Mesenchymal stem cell (in vitro differentiated cells and primary cell): ENCODE measurements around the gene TRAF3.
A peak's percentile ranks its signal among the peaks of the same experiment; 100 is the strongest.

ENCODE experiments used
- DNase-seq: peaks from one replicate; pipeline ENCODE4 v3.0.0-alpha.2; 2013
- H2AFZ ChIP-seq: one replicate; pipeline ENCODE4 v1.6.1; 2013; ENCODE audit warnings: low read depth, mild to moderate bottlenecking, control low read depth, inconsistent platforms, low read length, moderate library complexity
- H2AK5ac ChIP-seq: 2 replicates; pipeline ENCODE4 v1.6.1; 2013; ENCODE audit warnings: low read length, moderate library complexity, mild to moderate bottlenecking, inconsistent platforms; ENCODE audit not compliant: severe bottlenecking
- H2BK120ac ChIP-seq: one replicate; pipeline ENCODE4 v1.6.1; 2013; ENCODE audit warnings: low read depth, mild to moderate bottlenecking, inconsistent platforms, low read length, moderate library complexity
- H2BK12ac ChIP-seq, 2 experiments: one replicate each; pipeline ENCODE4 v1.6.1; 2013; ENCODE audit warnings: inconsistent platforms in 2 of 2, low read length in 2 of 2, mild to moderate bottlenecking in 2 of 2, moderate library complexity in 2 of 2, control low read depth in 1 of 2
- H2BK15ac ChIP-seq: one replicate; pipeline ENCODE4 v1.6.1; 2013; ENCODE audit warnings: mild to moderate bottlenecking, low read depth, inconsistent platforms; ENCODE audit not compliant: poor library complexity, severe bottlenecking
- H2BK5ac ChIP-seq: 2 replicates; pipeline ENCODE4 v1.6.1; 2013; ENCODE audit warnings: low read depth, mild to moderate bottlenecking, low read length, control low read depth, inconsistent platforms; ENCODE audit not compliant: poor library complexity, severe bottlenecking
- H3K14ac ChIP-seq, 2 experiments: one replicate each; pipeline ENCODE4 v1.6.1; 2013; ENCODE audit warnings: inconsistent platforms in 2 of 2, low read length in 2 of 2, control low read depth in 1 of 2, mild to moderate bottlenecking in 1 of 2, moderate library complexity in 1 of 2
- H3K18ac ChIP-seq, 2 experiments: one replicate each; pipeline ENCODE4 v1.6.1; 2013; ENCODE audit warnings: inconsistent platforms in 2 of 2, low read length in 2 of 2, control low read depth in 1 of 2, low read depth in 1 of 2, mild to moderate bottlenecking in 1 of 2
- H3K23ac ChIP-seq, 2 experiments: one replicate each; pipeline ENCODE4 v1.6.1; 2013; ENCODE audit warnings: inconsistent platforms in 2 of 2, low read length in 2 of 2, mild to moderate bottlenecking in 2 of 2, moderate library complexity in 2 of 2, control low read depth in 1 of 2
- H3K27ac ChIP-seq: 2 replicates; pipeline ENCODE4 v1.5.1; 2013; ENCODE audit warnings: mild to moderate bottlenecking, moderate library complexity, low read length, control low read depth, inconsistent platforms; ENCODE audit not compliant: poor library complexity, severe bottlenecking
- H3K27me3 ChIP-seq, 2 experiments: 2 replicates each; pipeline versions ENCODE4 v1.6.1 to v1.7.0; 2013; ENCODE audit warnings: low read length in 2 of 2, mild to moderate bottlenecking in 2 of 2, moderate library complexity in 2 of 2, control low read depth in 1 of 2, inconsistent platforms in 1 of 2; ENCODE audit not compliant: control insufficient read depth in 1 of 2, insufficient read depth in 1 of 2
- H3K36me3 ChIP-seq, 2 experiments: 2 replicates each; pipeline versions ENCODE4 v1.6.1 to v1.7.0; 2013; ENCODE audit warnings: low read length in 2 of 2, control low read depth in 1 of 2, inconsistent platforms in 1 of 2, low read depth in 1 of 2, mild to moderate bottlenecking in 1 of 2; ENCODE audit not compliant: insufficient read depth in 2 of 2, control insufficient read depth in 1 of 2
- H3K4ac ChIP-seq, 2 experiments: one replicate each; pipeline ENCODE4 v1.6.1; 2013; ENCODE audit warnings: inconsistent platforms in 2 of 2, low read length in 2 of 2, mild to moderate bottlenecking in 2 of 2, moderate library complexity in 2 of 2, control low read depth in 1 of 2, low read depth in 1 of 2
- H3K4me1 ChIP-seq: 2 replicates; pipeline ENCODE4 v1.6.1; 2013; ENCODE audit warnings: low read depth, low read length, control low read depth; ENCODE audit not compliant: control insufficient read depth, insufficient read depth
- H3K4me2 ChIP-seq: 2 replicates; pipeline ENCODE4 v1.6.1; 2013; ENCODE audit warnings: low read length, mild to moderate bottlenecking, inconsistent platforms; ENCODE audit not compliant: poor library complexity, severe bottlenecking
- H3K4me3 ChIP-seq, 2 experiments: 2 replicates each; pipeline versions ENCODE4 v1.5.1 to v1.7.0; 2013; ENCODE audit warnings: low read length in 2 of 2, mild to moderate bottlenecking in 2 of 2, control low read depth in 1 of 2, low read depth in 1 of 2; ENCODE audit not compliant: insufficient read depth in 1 of 2
- H3K79me1 ChIP-seq: replicated peaks from 2 replicates; pipeline ENCODE4 v1.6.1; 2013; ENCODE audit warnings: mild to moderate bottlenecking, control low read depth, low read length, inconsistent platforms; ENCODE audit not compliant: poor library complexity, severe bottlenecking
- H3K9ac ChIP-seq: 2 replicates; pipeline ENCODE4 v1.7.0; 2013; ENCODE audit warnings: mild to moderate bottlenecking, low read length, moderate library complexity
- H3K9me3 ChIP-seq: 2 replicates; pipeline ENCODE4 v1.7.0; 2013; ENCODE audit warnings: mild to moderate bottlenecking, low read length; ENCODE audit not compliant: control insufficient read depth
- H4K8ac ChIP-seq: one replicate; pipeline ENCODE4 v1.6.1; 2013; ENCODE audit warnings: inconsistent platforms, mild to moderate bottlenecking, low read length, moderate library complexity
- H4K91ac ChIP-seq: one replicate; pipeline ENCODE4 v1.6.1; 2013; ENCODE audit warnings: mild to moderate bottlenecking, low read length, inconsistent platforms
- WGBS: methylation state at CpG from one replicate; pipeline ENCODE4 v1.1.7; 2013; ENCODE audit warnings: mixed read lengths; 5-methylcytosine and 5-hydroxymethylcytosine counted together

Gene TRAF3

GRCh38 chr14:102916347-102917055, 139.3 kb downstream of the TRAF3 start:
- H2AK5ac ChIP-seq: no peak overlapping the region
- WGBS: 82% methylated on average over 18 of the region's 18 CpGs

GRCh38 chr14:102917056-102917385, 139.8 kb downstream of the TRAF3 start:
- Histone ChIP-seq H4K91ac (no peak overlapping the region), H2BK5ac (no peak overlapping the region), H2AK5ac (no peak overlapping the region), H2BK120ac (no peak overlapping the region), H3K4ac (no peak overlapping the region), H3K23ac (no peak overlapping the region), H3K9ac (no peak overlapping the region), H3K18ac (no peak overlapping the region), H3K27ac (no peak overlapping the region), H3K36me3 (peaks cover 0 to 14% of the 10 kb centered on the region in 2 experiments), H3K79me1 (no peaks in the 10 kb centered on the region), H3K14ac (no peak overlapping the region), H2BK12ac (no peak overlapping the region), H3K4me1 (peaks cover 2% of the 10 kb centered on the region), H4K8ac (no peak overlapping the region), H2AFZ (no peak overlapping the region), H3K4me3 (no peak overlapping the region), H3K27me3 (peaks cover 3 to 24% of the 10 kb centered on the region in 2 experiments), H2BK15ac (no peak overlapping the region), H3K9me3 (peaks cover 10% of the 10 kb centered on the region), H3K4me2 (no peak overlapping the region)
- WGBS: 95% methylated on average over 6 of the region's 6 CpGs
- no peak for DNase-seq

More at GRCh38 chr14:102916347-102917055, 139.3 kb downstream of the TRAF3 start:
- Histone ChIP-seq H3K14ac (no peak overlapping the region), H3K9me3 (peaks cover 10% of the 10 kb centered on the region), H2BK15ac (no peak overlapping the region), H2AFZ (no peak overlapping the region), H3K4me2 (no peak overlapping the region), H4K8ac (no peak overlapping the region), H3K27me3 (peaks cover 3 to 19% of the 10 kb centered on the region in 2 experiments), H3K4me3 (no peak overlapping the region), H3K23ac (no peak overlapping the region), H2BK120ac (no peak overlapping the region), H3K18ac (no peak overlapping the region), H3K4me1 (peaks cover 2% of the 10 kb centered on the region), H3K36me3 (peaks cover 0 to 19% of the 10 kb centered on the region in 2 experiments), H3K79me1 (no peaks in the 10 kb centered on the region), H3K9ac (no peak overlapping the region), H4K91ac (no peak overlapping the region), H3K4ac (no peak overlapping the region), H2BK12ac (no peak overlapping the region), H2BK5ac (no peak overlapping the region), H3K27ac (no peak overlapping the region)
- DNase-seq: no peak

- Histone ChIP-seq H2AK5ac (no peak overlapping the region), H2AFZ (no peak overlapping the region), H3K4me2 (no peak overlapping the region), H3K27me3 (peaks cover 3 to 30% of the 10 kb centered on the region in 2 experiments), H3K23ac (no peak overlapping the region), H2BK15ac (no peak overlapping the region), H3K9me3 (peaks cover 10% of the 10 kb centered on the region), H4K8ac (no peak overlapping the region), H3K4me1 (peaks cover 3% of the 10 kb centered on the region), H3K79me1 (no peaks in the 10 kb centered on the region), H3K9ac (no peak overlapping the region), H3K18ac (no peak overlapping the region), H4K91ac (peak overlapping the region; percentile 14), H3K36me3 (peaks cover 0 to 7% of the 10 kb centered on the region in 2 experiments), H2BK12ac (no peak overlapping the region), H2BK5ac (no peak overlapping the region), H3K4me3 (no peak overlapping the region), H3K14ac (no peak overlapping the region), H3K27ac (no peak overlapping the region), H2BK120ac (no peak overlapping the region), H3K4ac (no peak overlapping the region)
- peak; percentile 45 for DNase-seq
- WGBS: 45% methylated on average over 11 of the region's 12 CpGs
Measured at GRCh38 chr14:102917469-102918211, 140.4 kb downstream of the TRAF3 start.

- no peaks in the 10 kb centered on the region for H3K79me1 ChIP-seq
- no peak overlapping the region for H3K14ac ChIP-seq
- H3K4me3 ChIP-seq: no peak overlapping the region
- H3K9ac ChIP-seq: no peak overlapping the region
- H4K8ac ChIP-seq: no peak overlapping the region
- peaks cover 10% of the 10 kb centered on the region for H3K9me3 ChIP-seq
- no peak overlapping the region for H2AFZ ChIP-seq
- H2BK120ac ChIP-seq: no peak overlapping the region
- H3K27ac ChIP-seq: no peak overlapping the region
- peaks cover 3% of the 10 kb centered on the region for H3K4me1 ChIP-seq
- no peak for DNase-seq
- H3K18ac ChIP-seq: no peak overlapping the region
- H3K4ac ChIP-seq: no peak overlapping the region
- no peak overlapping the region for H3K23ac ChIP-seq
- no peak overlapping the region for H2BK15ac ChIP-seq
- no peak overlapping the region for H2BK12ac ChIP-seq
- H3K36me3 ChIP-seq: peaks cover 0 to 5% of the 10 kb centered on the region in 2 experiments
- H3K27me3 ChIP-seq: peaks cover 3 to 38% of the 10 kb centered on the region in 2 experiments
- H2BK5ac ChIP-seq: no peak overlapping the region
- no peak overlapping the region for H4K91ac ChIP-seq
- WGBS: 69% methylated on average over 2 of the region's 2 CpGs
- H2AK5ac ChIP-seq: no peak overlapping the region
- no peak overlapping the region for H3K4me2 ChIP-seq
Measured at GRCh38 chr14:102918438-102918837, 141.2 kb downstream of the TRAF3 start.
